WTC11 (cell line): ENCODE measurements around the gene OAT.

Experiments used
- CDX4 ChIP-seq: fragments of 250-450 bp; sonication (Bioruptor Pico); IDR thresholded peaks from 2 replicates; pipeline ENCODE4 v1.9.0; 2021; ENCODE audit warnings: moderate library complexity, mild to moderate bottlenecking, inconsistent platforms, borderline replicate concordance
- NR2C2 ChIP-seq: sonication (generic); formaldehyde crosslinking; IDR thresholded peaks from 2 replicates; pipeline ENCODE4 v1.8.0; 2022; ENCODE audit warnings: mild to moderate bottlenecking, missing genetic modification reagents

DNA sequence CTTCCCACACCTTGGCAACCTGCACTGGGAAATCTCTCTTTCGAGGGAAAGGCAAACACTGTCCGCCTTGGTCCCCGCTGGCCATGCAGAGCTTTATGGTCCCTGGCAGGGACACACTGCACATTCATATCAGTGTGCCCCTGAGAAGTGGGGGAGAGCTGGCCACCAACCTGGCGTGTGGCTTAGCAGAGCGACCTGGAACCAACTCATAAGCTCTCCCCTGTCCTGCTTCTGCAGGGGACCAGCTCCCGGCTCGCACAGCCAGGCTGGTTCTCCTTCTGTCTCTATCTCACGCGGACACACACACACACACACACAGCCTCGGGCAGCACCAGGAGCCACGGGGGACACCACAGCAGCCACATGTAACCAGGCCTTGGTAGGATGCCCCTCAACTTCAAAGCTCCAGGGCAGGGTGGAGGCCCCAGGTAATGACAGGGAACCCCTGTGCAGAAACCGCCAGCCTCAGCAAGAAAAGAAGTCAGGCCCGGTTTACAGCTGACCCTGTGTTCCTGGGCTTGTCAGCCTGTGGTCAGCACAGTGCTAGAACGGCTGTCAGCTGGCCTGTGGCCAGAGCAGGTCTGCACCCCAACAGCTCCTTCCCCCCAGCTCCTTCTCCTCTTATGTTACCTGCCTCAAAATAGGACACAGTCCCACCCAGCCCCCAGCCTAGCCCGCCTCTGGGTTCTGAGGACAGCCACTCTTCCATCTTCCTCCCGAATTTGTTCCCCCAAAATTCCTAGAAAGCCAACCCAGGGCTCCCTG is 69.3 kb downstream of the OAT start:
- no peak for TF ChIP-seq NR2C2 (CRISPR knock-in tag)
- no peak for TF ChIP-seq CDX4
